GM19099 (cell line): ENCODE results near the gene PPP4R2.

Source experiments
- POLR2A ChIP-seq: IDR thresholded peaks from 3 replicates; pipeline ENCODE4 v1.6.1; 2011; ENCODE audit warnings: low read depth; ENCODE audit not compliant: insufficient read length; ENCODE audit errors: extremely low read depth

PPP4R2 gene

DNA sequence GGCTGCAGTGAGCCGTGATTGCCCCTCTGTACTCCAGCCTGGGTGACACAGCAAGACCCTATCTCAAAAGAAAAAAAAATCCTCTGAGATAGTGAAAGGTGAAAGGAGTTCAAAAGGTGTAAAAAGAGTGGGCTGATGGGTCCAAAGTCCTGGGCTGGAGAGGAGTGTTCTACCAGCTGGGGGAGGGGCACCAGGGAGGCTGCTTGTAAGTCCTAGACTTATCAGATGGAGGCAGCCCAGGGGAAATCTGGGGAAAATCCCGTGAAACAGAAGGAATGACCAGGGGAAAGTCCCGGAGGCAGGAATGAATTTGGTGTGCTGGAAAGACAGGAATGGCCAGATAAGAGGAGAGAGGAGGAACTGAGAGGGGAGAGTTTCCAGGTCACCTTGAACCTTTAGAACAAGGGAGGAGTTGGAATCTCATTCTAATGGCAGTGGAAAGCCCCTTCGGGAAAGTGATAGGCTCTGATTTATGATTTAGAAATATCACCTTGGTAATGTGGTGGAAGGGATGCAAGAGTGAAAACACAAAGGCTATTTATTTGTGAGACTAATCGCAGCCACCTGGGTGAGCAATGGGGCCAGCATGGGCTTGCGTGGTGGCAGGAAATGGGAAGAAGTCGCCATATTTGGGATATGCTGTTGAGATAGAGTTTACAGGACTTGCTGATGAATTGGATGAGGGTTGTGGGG is 23.4 kb upstream of the PPP4R2 start:
- TF ChIP-seq POLR2A = no peak

DNA sequence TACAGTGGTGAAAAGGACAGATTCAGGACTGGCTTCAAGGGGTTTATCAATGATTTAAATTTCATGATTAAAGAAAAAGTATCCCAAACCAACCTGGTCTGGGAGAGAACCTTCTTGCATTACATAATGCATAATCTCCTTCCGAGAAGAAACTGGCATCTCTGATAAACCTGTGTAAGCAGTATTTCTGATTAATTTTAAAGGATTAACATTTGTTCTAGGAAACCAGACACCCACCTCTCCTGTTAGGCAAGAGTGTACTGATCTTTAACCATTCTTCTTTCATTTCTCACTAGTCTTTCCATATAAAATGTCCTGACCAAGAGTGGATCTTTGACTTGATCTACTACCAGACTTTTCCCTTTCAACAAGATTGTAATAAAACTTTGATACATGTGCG is 22.8 kb upstream of the PPP4R2 start:
- TF ChIP-seq POLR2A = no peak

DNA sequence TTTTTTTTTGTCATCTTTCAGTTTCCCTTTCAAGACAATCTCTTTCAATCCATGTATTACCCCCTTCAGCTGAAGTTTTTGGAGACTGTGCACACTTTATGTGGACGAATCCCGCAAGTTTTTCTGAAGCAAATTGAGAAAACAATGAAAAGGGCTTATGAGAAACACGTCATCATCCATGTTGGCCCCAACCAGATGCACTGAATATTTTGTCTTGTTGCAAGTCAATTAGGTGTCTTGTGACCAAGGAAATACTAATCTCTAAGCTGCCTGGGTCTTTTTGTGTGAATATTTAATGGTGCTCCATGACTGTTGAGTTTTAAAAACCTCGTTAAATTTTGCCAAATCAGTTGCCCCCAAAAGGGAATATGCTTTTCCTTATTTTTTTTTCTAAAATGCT is 21.7 kb upstream of the PPP4R2 start:
- TF ChIP-seq POLR2A = no peak

DNA sequence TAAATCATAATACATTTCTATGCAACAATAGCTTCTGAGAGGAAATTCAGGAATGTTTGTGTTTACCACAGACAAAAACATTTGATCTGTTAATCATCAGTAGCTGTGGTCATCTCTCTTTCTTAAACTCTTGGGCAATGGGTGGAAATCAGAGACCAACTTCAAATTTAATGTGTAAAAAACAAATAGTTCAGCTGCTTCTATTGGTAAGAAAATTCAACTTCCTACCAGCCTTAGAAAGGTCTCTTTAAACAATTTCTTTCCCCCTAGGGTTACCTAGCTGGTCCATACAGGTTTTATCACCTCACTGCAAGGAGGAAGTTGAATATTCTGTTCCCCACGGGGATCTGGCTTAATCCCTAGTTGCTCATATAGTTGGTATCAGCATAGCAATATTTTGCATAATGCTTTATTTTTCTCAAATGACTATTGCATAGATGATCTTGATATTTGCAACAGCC is 20.3 kb upstream of the PPP4R2 start:
- TF ChIP-seq POLR2A = no peak

DNA sequence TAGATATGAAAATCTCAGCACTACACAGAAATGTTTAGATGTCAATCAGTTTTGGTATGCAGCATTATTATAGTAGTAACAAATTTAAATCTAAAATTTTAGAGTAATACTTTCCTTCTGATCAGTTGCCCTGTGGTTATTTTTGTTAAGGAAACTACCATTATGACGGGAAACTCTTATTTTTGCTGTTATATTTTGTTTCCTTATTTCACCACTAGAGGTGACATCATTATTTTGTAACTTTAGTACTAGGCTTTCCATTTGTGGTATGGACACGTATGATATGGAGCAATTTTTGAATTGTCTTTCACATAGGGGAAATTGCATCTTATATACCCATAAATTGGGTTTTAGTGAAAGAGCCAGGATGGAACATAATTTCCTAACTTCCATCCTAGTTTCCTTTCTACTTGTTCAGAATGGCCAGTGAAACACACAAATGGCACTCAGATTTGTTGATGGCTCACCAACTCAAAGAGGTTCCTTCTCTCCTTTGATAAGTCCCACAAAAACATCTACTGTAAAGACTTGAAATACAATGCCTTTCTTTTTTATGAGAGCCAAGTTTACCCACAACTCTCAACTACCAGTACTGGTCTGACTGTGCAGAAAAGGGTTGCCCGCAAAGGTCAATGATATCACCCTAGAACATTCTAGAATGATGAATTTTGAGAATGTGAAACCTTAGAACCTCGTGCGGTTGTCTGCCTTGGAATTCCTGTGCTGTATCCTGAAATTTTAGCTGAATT is 19.4 kb upstream of the PPP4R2 start:
- no peak for TF ChIP-seq POLR2A

DNA sequence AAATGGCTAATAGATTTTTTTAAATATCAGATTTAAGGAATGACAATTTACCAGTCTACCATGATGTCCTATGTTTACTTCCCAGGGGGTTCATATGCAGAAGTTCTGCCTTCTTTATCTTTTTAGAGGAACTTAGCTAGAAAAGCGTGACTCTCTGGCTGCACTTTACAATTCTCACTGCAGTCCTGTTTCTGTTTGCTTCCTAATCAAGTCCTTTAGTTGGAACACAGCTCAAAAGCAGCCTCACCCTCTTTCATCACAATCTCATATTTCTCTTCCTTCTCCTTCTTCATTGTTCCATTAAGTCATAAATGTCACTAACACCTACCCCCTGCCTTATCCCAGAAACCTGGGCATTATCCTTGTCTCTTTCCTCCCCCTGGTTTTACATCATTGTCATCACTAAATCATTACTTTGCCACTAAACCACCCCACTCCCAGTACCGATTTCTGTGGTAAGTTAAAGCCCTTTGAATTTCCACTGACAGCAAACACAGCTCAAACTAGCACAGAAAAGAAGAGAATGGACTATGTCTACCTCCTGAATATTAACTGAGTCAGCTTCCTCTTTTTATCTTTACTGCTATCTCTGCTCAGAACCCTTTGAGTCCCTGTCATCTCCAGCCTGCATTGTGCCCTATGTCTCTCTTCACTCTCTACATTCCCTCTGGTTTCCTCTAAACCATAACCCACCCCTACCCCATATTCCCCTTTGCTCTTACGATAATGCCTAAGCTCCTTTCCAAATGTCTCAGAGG is 13.8 kb upstream of the PPP4R2 start:
- no peak for TF ChIP-seq POLR2A

DNA sequence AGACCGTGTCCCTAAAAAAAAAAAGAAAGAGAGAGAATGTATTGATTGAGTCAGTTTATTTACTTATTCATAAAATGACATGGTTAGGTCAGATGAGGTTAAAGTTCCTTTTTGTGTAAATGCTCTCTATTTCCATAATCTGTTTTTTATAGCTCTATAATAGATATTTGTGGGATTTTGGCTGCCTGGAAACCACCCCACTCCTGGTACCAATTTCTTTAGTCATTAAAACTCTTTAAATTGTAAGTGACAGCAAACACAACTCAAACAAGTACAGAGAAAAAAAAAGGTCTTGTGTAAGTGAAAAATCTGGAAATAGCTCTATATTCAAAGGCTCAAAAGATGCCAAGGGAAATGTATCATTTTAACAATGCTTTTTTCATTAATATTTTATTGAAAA is 11.0 kb upstream of the PPP4R2 start:
- TF ChIP-seq POLR2A = no peak

DNA sequence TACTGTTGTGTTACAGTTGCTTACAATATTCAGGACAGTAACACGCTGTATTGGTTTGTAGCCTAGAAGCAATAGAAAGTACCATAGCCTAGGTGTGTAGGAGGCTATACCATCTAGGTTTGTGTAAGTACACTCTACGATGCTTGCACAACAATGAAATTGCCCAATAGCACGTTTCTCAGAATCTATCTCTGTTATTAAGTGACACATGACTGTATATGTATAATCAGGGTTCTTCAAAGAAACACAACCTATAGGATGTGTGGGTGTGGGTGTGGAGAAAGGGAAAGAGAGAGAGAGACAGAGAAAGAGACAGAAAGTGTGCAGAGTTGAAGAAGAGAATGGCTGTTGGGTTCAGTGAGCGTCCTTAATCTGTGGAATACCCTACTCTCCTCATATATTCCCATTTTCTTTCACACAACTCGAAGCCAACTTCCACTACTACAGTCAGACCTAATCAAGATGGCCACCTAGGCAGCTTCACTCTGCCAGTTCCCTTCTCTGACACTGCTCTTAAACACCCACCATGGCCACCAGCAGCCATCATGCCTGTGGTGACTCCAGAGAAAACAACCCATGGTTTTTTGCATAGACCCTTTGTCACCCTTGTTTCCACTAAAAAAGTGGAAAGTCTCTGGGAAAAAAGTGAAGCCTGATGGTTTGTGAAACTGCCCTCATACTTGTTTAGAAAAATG is 5.8 kb upstream of the PPP4R2 start:
- TF ChIP-seq POLR2A = no peak

DNA sequence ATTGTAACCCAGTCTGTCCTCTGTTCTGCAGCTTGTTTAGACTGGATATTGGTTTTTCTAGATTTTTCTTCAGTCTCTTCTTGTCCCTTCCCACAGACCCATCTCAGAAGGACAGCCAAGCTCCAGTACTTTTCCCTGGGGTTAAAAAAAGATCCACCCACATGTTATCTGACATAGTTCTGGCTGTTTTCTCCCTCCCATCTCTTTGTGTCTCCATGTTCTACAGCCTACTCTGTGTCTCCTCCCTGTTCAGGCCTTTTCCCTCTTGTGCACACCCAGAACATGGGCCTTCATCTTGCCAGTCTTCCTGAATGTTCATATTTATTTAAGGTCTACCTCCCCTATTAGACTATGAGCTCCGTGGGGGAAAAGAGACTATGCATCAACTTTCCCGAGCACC is 5.1 kb upstream of the PPP4R2 start:
- TF ChIP-seq POLR2A = no peak

DNA sequence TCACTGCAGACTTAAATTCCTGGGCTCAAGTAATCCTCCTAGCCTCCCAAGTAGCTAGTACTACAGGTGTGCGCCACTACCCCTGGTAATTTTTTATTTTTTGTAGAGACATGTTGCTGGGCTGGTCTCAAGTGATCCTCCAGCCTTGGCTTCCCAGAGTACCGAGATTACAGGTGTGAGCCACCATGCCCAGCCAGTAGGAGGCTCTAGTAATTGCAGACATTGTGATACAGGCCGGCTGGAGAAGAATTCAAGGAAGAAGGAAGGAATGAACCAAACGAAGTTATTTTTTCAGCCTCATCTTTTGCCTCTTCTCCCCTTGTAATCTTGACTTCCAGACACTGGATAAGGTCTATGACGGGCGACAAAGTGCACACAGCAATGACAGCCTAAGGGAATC is 3.2 kb upstream of the PPP4R2 start:
- TF ChIP-seq POLR2A = no peak

DNA sequence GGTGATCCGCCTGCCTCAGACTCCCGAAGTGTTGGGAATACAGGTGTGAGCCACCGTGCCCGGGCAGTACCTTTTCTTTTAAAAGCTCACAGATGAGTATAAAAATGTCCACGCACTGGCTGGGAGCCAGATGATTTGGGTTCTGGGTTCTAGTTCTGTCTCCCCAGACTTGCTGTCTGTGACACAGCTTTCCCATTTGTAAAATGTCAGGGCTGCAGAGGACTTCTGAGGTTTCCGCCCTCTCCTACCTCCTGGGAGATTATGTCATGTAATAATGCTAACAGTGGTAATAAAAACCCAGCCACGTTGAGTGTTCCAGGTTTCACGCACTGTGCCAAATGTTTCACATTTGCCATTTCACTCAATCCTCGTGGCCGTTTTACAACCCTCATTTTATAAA is 1.3 kb upstream of the PPP4R2 start:
- TF ChIP-seq POLR2A = no peak

DNA sequence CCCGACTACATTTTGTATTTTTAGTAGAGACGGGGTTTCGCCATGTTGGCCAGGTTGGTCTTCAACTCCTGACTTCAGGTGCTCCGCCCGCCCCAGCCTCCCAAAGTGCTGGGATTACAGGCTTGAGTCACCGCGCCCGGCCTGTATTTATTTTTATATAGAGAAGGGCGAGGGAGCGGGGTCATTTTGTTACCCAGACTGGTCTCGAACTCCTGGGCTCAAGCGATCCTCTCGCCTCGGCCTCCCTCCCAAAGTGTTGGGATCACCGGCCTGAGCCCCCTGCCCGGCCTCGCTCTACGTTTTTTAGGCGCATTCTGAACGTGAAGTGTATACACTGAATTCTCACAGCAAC is 514 bp upstream of the PPP4R2 start:
- TF ChIP-seq POLR2A = no peak

DNA sequence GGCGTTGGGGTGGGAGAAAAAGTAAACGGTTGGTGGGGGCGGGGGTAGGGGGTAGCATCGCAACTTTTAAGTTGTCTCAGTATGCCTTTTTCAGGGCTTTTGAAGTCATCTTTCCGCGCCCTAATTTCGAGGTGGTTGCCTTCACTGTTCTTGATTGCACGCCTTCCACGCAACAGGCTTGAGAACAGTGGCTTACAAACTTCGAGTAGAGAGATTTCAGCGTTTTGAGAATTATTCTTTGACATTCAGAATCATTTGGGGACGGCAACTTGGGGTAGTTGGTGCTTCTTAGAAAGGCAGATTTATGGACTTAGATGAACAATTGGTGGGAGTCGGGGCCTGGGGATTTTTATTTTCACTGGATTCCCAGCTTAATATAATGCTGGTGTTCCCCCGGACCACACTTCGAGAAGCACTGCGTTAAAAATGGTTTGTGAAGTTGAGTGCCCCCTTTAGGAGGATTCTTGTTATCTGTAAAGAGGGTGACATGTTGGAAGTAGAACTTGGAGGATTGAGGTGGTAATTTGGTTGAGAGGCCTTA is 880 bp downstream of the PPP4R2 start:
- no peak for TF ChIP-seq POLR2A

DNA sequence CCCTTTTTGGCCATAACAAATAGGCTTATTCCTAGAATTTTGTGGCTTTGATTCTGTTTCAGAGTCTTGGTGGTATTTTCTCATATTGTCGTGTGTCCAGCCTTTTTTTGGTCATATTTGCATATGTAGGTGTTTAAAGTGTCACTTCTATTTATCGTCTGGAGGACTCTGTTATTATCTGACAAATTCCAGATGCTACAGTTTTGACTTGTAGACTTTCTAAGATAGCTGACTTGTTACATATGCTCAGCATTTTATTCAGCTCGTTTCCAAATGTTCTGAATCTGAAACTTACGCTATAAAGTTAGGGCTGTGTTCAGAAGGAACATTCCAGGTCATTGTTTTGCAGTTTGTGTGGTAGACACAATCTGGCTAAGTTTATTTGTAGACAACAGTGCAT is 1.9 kb downstream of the PPP4R2 start:
- no peak for TF ChIP-seq POLR2A

DNA sequence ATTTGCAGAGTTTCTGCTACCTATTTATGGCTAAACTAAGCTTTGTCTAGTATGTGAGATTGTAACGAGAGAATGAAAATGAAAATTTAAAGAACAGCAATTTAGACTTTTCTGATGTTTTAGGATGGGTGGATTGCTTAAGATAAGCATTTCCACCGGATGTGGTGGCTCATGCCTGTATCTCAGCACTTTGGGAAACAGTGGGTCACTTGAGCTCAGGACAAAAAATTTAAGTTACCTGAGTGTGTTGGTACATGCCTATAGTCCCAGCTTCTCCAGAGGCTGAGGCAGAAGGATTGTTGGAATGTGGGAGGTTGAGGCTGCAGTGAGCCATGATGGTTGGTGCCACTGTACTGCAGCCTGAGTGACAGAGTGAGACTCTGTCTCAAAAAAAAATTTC is 3.3 kb downstream of the PPP4R2 start:
- no peak for TF ChIP-seq POLR2A

DNA sequence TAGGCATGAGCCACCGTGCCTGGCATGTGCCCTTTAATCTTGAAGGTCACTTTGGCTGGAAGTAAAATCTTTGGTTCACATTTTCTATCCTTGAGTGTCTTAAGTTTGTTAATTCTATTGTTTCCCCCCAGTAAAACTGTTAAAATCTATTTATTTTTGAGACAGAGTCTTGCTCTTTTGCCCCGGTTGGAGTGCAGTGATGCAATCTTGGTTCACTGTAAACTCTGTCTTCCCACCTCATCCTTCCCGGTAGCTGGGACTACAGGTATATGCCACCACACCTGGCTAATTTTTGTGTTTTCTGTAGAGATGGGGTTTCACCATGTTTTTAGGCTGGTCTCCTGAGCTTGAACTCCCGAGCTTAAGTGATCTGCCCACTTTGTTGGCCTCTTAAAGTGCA is 7.7 kb downstream of the PPP4R2 start:
- no peak for TF ChIP-seq POLR2A
